KOPT-K1 (cell line): ENCODE measurements around the gene KAT7.

Experiments used
- H3K27ac ChIP-seq: fragments of 200-600 bp; sonication (generic); 2 replicates; pipeline ENCODE4 v1.5.1; 2016; ENCODE audit warnings: antibody characterized with exemption, mild to moderate bottlenecking, low read depth, low read length; ENCODE audit not compliant: poor library complexity, severe bottlenecking
- H3K36me3 ChIP-seq: fragments of 200-600 bp; sonication (generic); 2 replicates; pipeline ENCODE4 v1.5.1; 2017; ENCODE audit warnings: antibody characterized with exemption, mild to moderate bottlenecking, low read length, moderate library complexity; ENCODE audit not compliant: insufficient read depth
- H3K9me3 ChIP-seq: fragments of 200-600 bp; sonication (generic); 2 replicates; pipeline ENCODE4 v1.5.1; 2017; ENCODE audit warnings: antibody characterized with exemption, low read length, mild to moderate bottlenecking; ENCODE audit not compliant: insufficient read depth, poor library complexity, severe bottlenecking

KAT7 gene

GRCh38 chr17:49835472-49835871 is 47.0 kb downstream of the KAT7 start:
- no peaks in the 10 kb centered on the region for H3K9me3 ChIP-seq
- no peak overlapping the region for H3K27ac ChIP-seq
- H3K36me3 ChIP-seq: peaks cover 55% of the 10 kb centered on the region

GRCh38 chr17:49836111-49837030 is 47.9 kb downstream of the KAT7 start:
- no peak overlapping the region for H3K27ac ChIP-seq
- H3K9me3 ChIP-seq: no peaks in the 10 kb centered on the region
- peaks cover 46% of the 10 kb centered on the region for H3K36me3 ChIP-seq

GRCh38 chr17:49839455-49839854 is 51.0 kb downstream of the KAT7 start:
- Histone ChIP-seq H3K36me3 (peaks cover 17% of the 10 kb centered on the region), H3K9me3 (no peaks in the 10 kb centered on the region), H3K27ac (no peak overlapping the region)

GRCh38 chr17:49841548-49841947 is 53.1 kb downstream of the KAT7 start:
- Histone ChIP-seq H3K36me3 (peaks cover 2% of the 10 kb centered on the region; the same call in 1 of the 2 replicates), H3K27ac (no peak overlapping the region), H3K9me3 (no peaks in the 10 kb centered on the region)

- H3K9me3 ChIP-seq: no peaks in the 10 kb centered on the region
- H3K27ac ChIP-seq: no peak overlapping the region
- no peaks in the 10 kb centered on the region for H3K36me3 ChIP-seq
These were observed 53.9 kb downstream of the KAT7 start for GRCh38 chr17:49842371-49842770.

- no peaks in the 10 kb centered on the region for H3K36me3 ChIP-seq
- H3K9me3 ChIP-seq: no peaks in the 10 kb centered on the region
- no peak overlapping the region for H3K27ac ChIP-seq
These were observed 54.4 kb downstream of the KAT7 start for GRCh38 chr17:49842846-49843245.

- H3K36me3 ChIP-seq: no peaks in the 10 kb centered on the region
- H3K27ac ChIP-seq: no peak overlapping the region
- H3K9me3 ChIP-seq: no peaks in the 10 kb centered on the region
These were observed 55.4 kb downstream of the KAT7 start for GRCh38 chr17:49843774-49844350.

GRCh38 chr17:49845321-49845720 is 56.8 kb downstream of the KAT7 start:
- no peaks in the 10 kb centered on the region for H3K36me3 ChIP-seq
- no peaks in the 10 kb centered on the region for H3K9me3 ChIP-seq
- H3K27ac ChIP-seq: no peak overlapping the region

- Histone ChIP-seq H3K27ac (no peak overlapping the region), H3K36me3 (no peaks in the 10 kb centered on the region)
These were observed 58.6 kb downstream of the KAT7 start for GRCh38 chr17:49846938-49847712.

GRCh38 chr17:49848019-49848473 is 59.6 kb downstream of the KAT7 start, which contains the start of gene TAC4:
Gene TAC4, minus strand, starts transcription at chr17:49848069. Its CDS starts 52 bp downstream, at chr17:49848017.
- H3K9me3 ChIP-seq: no peaks in the 10 kb centered on the region
- H3K36me3 ChIP-seq: no peaks in the 10 kb centered on the region
- H3K27ac ChIP-seq: no peak within 1 kb of the TSS

More at GRCh38 chr17:49846938-49847712, 58.6 kb downstream of the KAT7 start:
- H3K9me3 ChIP-seq: no peaks in the 10 kb centered on the region

- Histone ChIP-seq H3K36me3 (no peaks in the 10 kb centered on the region), H3K9me3 (no peaks in the 10 kb centered on the region), H3K27ac (no peak overlapping the region)
These were observed 60.3 kb downstream of the KAT7 start for GRCh38 chr17:49848739-49849138.

GRCh38 chr17:49850218-49850610 is 61.7 kb downstream of the KAT7 start:
- no peaks in the 10 kb centered on the region for H3K36me3 ChIP-seq
- H3K27ac ChIP-seq: no peak overlapping the region
- H3K9me3 ChIP-seq: no peaks in the 10 kb centered on the region

- Histone ChIP-seq H3K9me3 (no peaks in the 10 kb centered on the region), H3K27ac (peak overlapping the region; percentile 32), H3K36me3 (no peaks in the 10 kb centered on the region)
These were observed 62.4 kb downstream of the KAT7 start for GRCh38 chr17:49850772-49851386.

- H3K36me3 ChIP-seq: no peaks in the 10 kb centered on the region
- peak overlapping the region; percentile 32 for H3K27ac ChIP-seq
- H3K9me3 ChIP-seq: no peaks in the 10 kb centered on the region
These were observed 63.2 kb downstream of the KAT7 start for GRCh38 chr17:49851387-49852291.
